ENCODE results near the gene CPEB3. TPM values are rescaled to one million over a fixed set of nuclear protein-coding genes. Genes with fewer than 3 reads are reported as not detected.

The CPEB3 gene
- total and polyA plus RNA-seq, 11 donors = 1.5 to 17.2 (median 9.9) TPM

- no peaks in the 10 kb centered on the region for H3K27me3 ChIP-seq
- intact Hi-C loops (cut with DNase I) = no loop called here
- H3K4me1 ChIP-seq = peaks cover 0 to 73% (median 42%) of the 10 kb centered on the region in 12 donors
- peaks cover 0 to 9% (median 0%) of the 10 kb centered on the region in 9 donors for H3K36me3 ChIP-seq
- H3K27ac ChIP-seq = no peak overlapping the region
- no peaks in the 10 kb centered on the region for H3K9me3 ChIP-seq
- no peak for TF ChIP-seq POLR2A (IDR thresholded peaks at IDR 0.05)
- no peak for TF ChIP-seq CTCF (IDR thresholded peaks at IDR 0.05)
- H3K4me3 ChIP-seq = no peak overlapping the region
- no peak for DNase-seq
- no peak for ATAC-seq
Observed at GRCh38 chr10:92111336-92111939, 179.4 kb downstream of the CPEB3 start.

- Histone ChIP-seq H3K27ac (peak overlapping the region in 1 of 12 donors; percentile 5), H3K27me3 (no peaks in the 10 kb centered on the region), H3K4me3 (no peak overlapping the region), H3K9me3 (no peaks in the 10 kb centered on the region), H3K36me3 (peaks cover 0 to 9% (median 0%) of the 10 kb centered on the region in 9 donors), H3K4me1 (peaks cover 0 to 75% (median 42%) of the 10 kb centered on the region in 12 donors)
- ATAC-seq (peak in 1 of 4 donors; percentile 15), DNase-seq (no peak)
- intact Hi-C loops (cut with DNase I) = no loop called here
- WGBS, 4 donors = 79 to 85% (median 82%) methylated on average over 6 of the region's 6 CpGs
- no peak for TF ChIP-seq CTCF (IDR thresholded peaks at IDR 0.05)
- no peak for TF ChIP-seq POLR2A (IDR thresholded peaks at IDR 0.05)
Observed at GRCh38 chr10:92110039-92110794, 180.7 kb downstream of the CPEB3 start.

- Histone ChIP-seq H3K27ac (no peak overlapping the region), H3K9me3 (no peaks in the 10 kb centered on the region), H3K36me3 (peaks cover 0 to 9% (median 0%) of the 10 kb centered on the region in 9 donors), H3K4me3 (no peak overlapping the region), H3K4me1 (peaks cover 0 to 70% (median 41%) of the 10 kb centered on the region in 12 donors), H3K27me3 (no peaks in the 10 kb centered on the region)
- intact Hi-C loops (cut with DNase I) = loop anchor here in 1 of 10 donors (10.0 kb wide), 1 partner anchor 126 kb away; no protein-coding TSS in a partner anchor
- 58 to 72% (median 66%) methylated on average over 2 of the region's 2 CpGs for WGBS, 4 donors
- DNase-seq (no peak), ATAC-seq (peak in 1 of 4 donors; percentile 55)
- TF ChIP-seq POLR2A (IDR thresholded peaks at IDR 0.05) = no peak
- TF ChIP-seq CTCF (IDR thresholded peaks at IDR 0.05) = no peak
Observed at GRCh38 chr10:92108747-92109146, 182.1 kb downstream of the CPEB3 start.

GRCh38 chr10:92108120-92108519, 182.8 kb downstream of the CPEB3 start:
- peaks cover 0 to 9% (median 0%) of the 10 kb centered on the region in 9 donors for H3K36me3 ChIP-seq
- peak overlapping the region in 1 of 12 donors; percentile 2 for H3K27ac ChIP-seq
- no peaks in the 10 kb centered on the region for H3K9me3 ChIP-seq
- no peak for DNase-seq
- no peak overlapping the region for H3K4me3 ChIP-seq
- no peaks in the 10 kb centered on the region for H3K27me3 ChIP-seq
- no peak for TF ChIP-seq POLR2A (IDR thresholded peaks at IDR 0.05)
- TF ChIP-seq CTCF (IDR thresholded peaks at IDR 0.05) = no peak
- intact Hi-C loops (cut with DNase I) = loop anchor here in 1 of 10 donors (10.0 kb wide), 1 partner anchor 127 kb away; no protein-coding TSS in a partner anchor
- peaks cover 0 to 70% (median 42%) of the 10 kb centered on the region in 12 donors for H3K4me1 ChIP-seq
- ATAC-seq = no peak

Data from heart left ventricle (tissue), 16 donors.